Tibial artery (tissue), 4 donors: ENCODE results near the gene SIRPA.

Source experiments
- DNase-seq, 2 donors: peaks; one replicate each; pipeline ENCODE4 v3.0.0-alpha.2; 2019
- H3K27ac ChIP-seq, 2 donors: fragments of 200-600 bp; sonication (generic) in 1 of 2; 1 replicate in 1 of 2; 2 replicates in 1 of 2; pipeline ENCODE4 v1.5.1; 2018 to 2019; ENCODE audit warnings: mild to moderate bottlenecking in 1 of 2
- H3K27me3 ChIP-seq, 2 donors: fragments of 200-600 bp; sonication (generic) in 1 of 2; one replicate each; pipeline versions ENCODE4 v1.5.1 to v1.6.0; 2016 to 2019
- H3K36me3 ChIP-seq, 3 donors: fragments of 200-600 bp; sonication (generic) in 2 of 3; one replicate each; pipeline ENCODE4 v1.5.1; 2016 to 2019; ENCODE audit warnings: mild to moderate bottlenecking in 2 of 3
- H3K4me1 ChIP-seq, 4 donors: fragments of 200-600 bp; sonication (generic) in 2 of 4; 1 replicate in 3 of 4; 2 replicates in 1 of 4; pipeline ENCODE4 v1.5.1; 2016 to 2019
- H3K4me3 ChIP-seq, 2 donors: fragments of 200-600 bp; sonication (generic) in 1 of 2; 1 replicate in 1 of 2; 2 replicates in 1 of 2; pipeline ENCODE4 v1.5.1; 2018 to 2019; ENCODE audit warnings: mild to moderate bottlenecking in 2 of 2
- H3K9me3 ChIP-seq, 3 donors: fragments of 200-600 bp; sonication (generic) in 1 of 3; one replicate each; pipeline ENCODE4 v1.5.1; 2016 to 2019
- intact Hi-C: fragments of 100-400 bp; cut with DNase I; formaldehyde crosslinking; loops from one replicate; pipeline ENCODE4 v1.15.0; 2023; ENCODE audit warnings: low total_unique reads
- TF ChIP-seq, protein P1 (sequence below), 2 experiments: fragments of 200-600 bp in 1 of 2; fragments of 450-650 bp in 1 of 2; IDR thresholded peaks; one replicate each; pipeline ENCODE4 v1.5.1; 2017 to 2019; ENCODE audit warnings: antibody characterized with exemption in 2 of 2, mild to moderate bottlenecking in 1 of 2, moderate library complexity in 1 of 2

SIRPA gene

GRCh38 chr20:1928782-1929181 is 33.6 kb downstream of the SIRPA start:
- peaks cover 0 to 9% (median 8%) of the 10 kb centered on the region in 4 donors for H3K4me1 ChIP-seq
- H3K4me3 ChIP-seq = no peak overlapping the region
- H3K27ac ChIP-seq = no peak overlapping the region
- H3K9me3 ChIP-seq = no peaks in the 10 kb centered on the region
- H3K36me3 ChIP-seq = peaks cover 8 to 64% (median 30%) of the 10 kb centered on the region in 3 donors
- no peaks in the 10 kb centered on the region for H3K27me3 ChIP-seq
- intact Hi-C loops = loop anchor here (5.0 kb wide), 1 partner anchor 41 kb away; no protein-coding TSS in a partner anchor
- no peak for DNase-seq
- TF ChIP-seq, protein P1, sequence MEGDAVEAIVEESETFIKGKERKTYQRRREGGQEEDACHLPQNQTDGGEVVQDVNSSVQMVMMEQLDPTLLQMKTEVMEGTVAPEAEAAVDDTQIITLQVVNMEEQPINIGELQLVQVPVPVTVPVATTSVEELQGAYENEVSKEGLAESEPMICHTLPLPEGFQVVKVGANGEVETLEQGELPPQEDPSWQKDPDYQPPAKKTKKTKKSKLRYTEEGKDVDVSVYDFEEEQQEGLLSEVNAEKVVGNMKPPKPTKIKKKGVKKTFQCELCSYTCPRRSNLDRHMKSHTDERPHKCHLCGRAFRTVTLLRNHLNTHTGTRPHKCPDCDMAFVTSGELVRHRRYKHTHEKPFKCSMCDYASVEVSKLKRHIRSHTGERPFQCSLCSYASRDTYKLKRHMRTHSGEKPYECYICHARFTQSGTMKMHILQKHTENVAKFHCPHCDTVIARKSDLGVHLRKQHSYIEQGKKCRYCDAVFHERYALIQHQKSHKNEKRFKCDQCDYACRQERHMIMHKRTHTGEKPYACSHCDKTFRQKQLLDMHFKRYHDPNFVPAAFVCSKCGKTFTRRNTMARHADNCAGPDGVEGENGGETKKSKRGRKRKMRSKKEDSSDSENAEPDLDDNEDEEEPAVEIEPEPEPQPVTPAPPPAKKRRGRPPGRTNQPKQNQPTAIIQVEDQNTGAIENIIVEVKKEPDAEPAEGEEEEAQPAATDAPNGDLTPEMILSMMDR (IDR thresholded peaks at IDR 0.05) = no peak

- Histone ChIP-seq H3K27ac (no peak overlapping the region), H3K9me3 (no peaks in the 10 kb centered on the region), H3K4me3 (no peak overlapping the region), H3K27me3 (no peaks in the 10 kb centered on the region), H3K4me1 (peaks cover 0 to 16% (median 12%) of the 10 kb centered on the region in 4 donors), H3K36me3 (peaks cover 8 to 58% (median 30%) of the 10 kb centered on the region in 3 donors)
- DNase-seq = no peak
- intact Hi-C loops = loop anchor here (5.0 kb wide), 1 partner anchor 42 kb away; no protein-coding TSS in a partner anchor
- TF ChIP-seq, protein P1 (IDR thresholded peaks at IDR 0.05) = no peak
These were observed 34.3 kb downstream of the SIRPA start for GRCh38 chr20:1929460-1929859.

- H3K27me3 ChIP-seq = no peaks in the 10 kb centered on the region
These were observed 35.0 kb downstream of the SIRPA start for GRCh38 chr20:1930165-1930564.

GRCh38 chr20:1931830-1932229 is 36.6 kb downstream of the SIRPA start:
- no peak overlapping the region for H3K27ac ChIP-seq

More at GRCh38 chr20:1930165-1930564, 35.0 kb downstream of the SIRPA start:
- Histone ChIP-seq H3K9me3 (no peaks in the 10 kb centered on the region), H3K4me1 (peaks cover 0 to 22% (median 16%) of the 10 kb centered on the region in 4 donors), H3K36me3 (peaks cover 3 to 58% (median 23%) of the 10 kb centered on the region in 3 donors), H3K27ac (no peak overlapping the region), H3K4me3 (no peak overlapping the region)
- intact Hi-C loops = no loop called here
- no peak for DNase-seq
- TF ChIP-seq, protein P1 (IDR thresholded peaks at IDR 0.05) = no peak

GRCh38 chr20:1932971-1933370 is 37.8 kb downstream of the SIRPA start:
- TF ChIP-seq, protein P1 (IDR thresholded peaks at IDR 0.05) = no peak
- H3K27ac ChIP-seq = peak overlapping the region in 1 of 2 donors; percentile 63
- intact Hi-C loops = no loop called here

More at GRCh38 chr20:1931830-1932229, 36.6 kb downstream of the SIRPA start:
- peaks cover 0 to 27% (median 19%) of the 10 kb centered on the region in 4 donors for H3K4me1 ChIP-seq
- no peak overlapping the region for H3K4me3 ChIP-seq
- intact Hi-C loops = no loop called here
- no peaks in the 10 kb centered on the region for H3K27me3 ChIP-seq
- peaks cover 0 to 52% (median 27%) of the 10 kb centered on the region in 3 donors for H3K36me3 ChIP-seq
- H3K9me3 ChIP-seq = no peaks in the 10 kb centered on the region
- DNase-seq = no peak
- TF ChIP-seq, protein P1 (IDR thresholded peaks at IDR 0.05) = no peak

More at GRCh38 chr20:1932971-1933370, 37.8 kb downstream of the SIRPA start:
- H3K27me3 ChIP-seq = no peaks in the 10 kb centered on the region
- H3K9me3 ChIP-seq = no peaks in the 10 kb centered on the region
- peaks cover 0 to 27% (median 19%) of the 10 kb centered on the region in 4 donors for H3K4me1 ChIP-seq
- peaks cover 0 to 56% (median 32%) of the 10 kb centered on the region in 3 donors for H3K36me3 ChIP-seq
- no peak for DNase-seq
- H3K4me3 ChIP-seq = no peak overlapping the region
